Endothelial cell (in vitro differentiated cells): ENCODE data around the gene CYP4F8. TPM values are rescaled to one million over a fixed set of nuclear protein-coding genes. Genes with fewer than 3 reads are reported as not detected.

Source experiments
- DNase-seq: peaks from one replicate; pipeline ENCODE4 v3.0.0; 2021; ENCODE audit warnings: low spot score
- H3K27ac Mint-ChIP-seq: one replicate; pipeline ENCODE4 v1.8.0; 2021; ENCODE audit warnings: mixed read lengths, inconsistent platforms; ENCODE audit not compliant: unreplicated experiment
- H3K27me3 Mint-ChIP-seq: one replicate; pipeline ENCODE4 v1.8.0; 2021; ENCODE audit warnings: mild to moderate bottlenecking, moderate library complexity, mixed read lengths, inconsistent platforms; ENCODE audit not compliant: unreplicated experiment
- H3K36me3 Mint-ChIP-seq: one replicate; pipeline ENCODE4 v1.8.0; 2021; ENCODE audit warnings: mild to moderate bottlenecking, low read depth, mixed read lengths, inconsistent platforms; ENCODE audit not compliant: unreplicated experiment
- H3K4me1 Mint-ChIP-seq: one replicate; pipeline ENCODE4 v1.8.0; 2021; ENCODE audit warnings: mild to moderate bottlenecking, mixed read lengths, inconsistent platforms; ENCODE audit not compliant: unreplicated experiment
- H3K4me3 Mint-ChIP-seq: one replicate; pipeline ENCODE4 v1.8.0; 2021; ENCODE audit warnings: mild to moderate bottlenecking, mixed read lengths, inconsistent platforms; ENCODE audit not compliant: unreplicated experiment
- H3K9me3 Mint-ChIP-seq: one replicate; pipeline ENCODE4 v1.8.0; 2021; ENCODE audit warnings: mixed read lengths, inconsistent platforms; ENCODE audit not compliant: unreplicated experiment
- CTCF ChIP-seq: fragments of 200-600 bp; sonication (generic); IDR thresholded peaks from one replicate; pipeline ENCODE4 v1.5.0; 2021; ENCODE audit warnings: antibody characterized with exemption; ENCODE audit not compliant: unreplicated experiment
- total RNA-seq: library from RNA; stranded (reverse); fragmentation: NEBNext Ultra II Directional; extraction: Animal tissue kit (Norgen Biotek cat#: 25700); gene quantifications from one replicate; pipeline ENCODE4 v1.2.1, GENCODE V29; 2021; ENCODE audit not compliant: unreplicated experiment

Gene CYP4F8
- total RNA-seq, 1 donor from 2014 or later: not detected

DNA sequence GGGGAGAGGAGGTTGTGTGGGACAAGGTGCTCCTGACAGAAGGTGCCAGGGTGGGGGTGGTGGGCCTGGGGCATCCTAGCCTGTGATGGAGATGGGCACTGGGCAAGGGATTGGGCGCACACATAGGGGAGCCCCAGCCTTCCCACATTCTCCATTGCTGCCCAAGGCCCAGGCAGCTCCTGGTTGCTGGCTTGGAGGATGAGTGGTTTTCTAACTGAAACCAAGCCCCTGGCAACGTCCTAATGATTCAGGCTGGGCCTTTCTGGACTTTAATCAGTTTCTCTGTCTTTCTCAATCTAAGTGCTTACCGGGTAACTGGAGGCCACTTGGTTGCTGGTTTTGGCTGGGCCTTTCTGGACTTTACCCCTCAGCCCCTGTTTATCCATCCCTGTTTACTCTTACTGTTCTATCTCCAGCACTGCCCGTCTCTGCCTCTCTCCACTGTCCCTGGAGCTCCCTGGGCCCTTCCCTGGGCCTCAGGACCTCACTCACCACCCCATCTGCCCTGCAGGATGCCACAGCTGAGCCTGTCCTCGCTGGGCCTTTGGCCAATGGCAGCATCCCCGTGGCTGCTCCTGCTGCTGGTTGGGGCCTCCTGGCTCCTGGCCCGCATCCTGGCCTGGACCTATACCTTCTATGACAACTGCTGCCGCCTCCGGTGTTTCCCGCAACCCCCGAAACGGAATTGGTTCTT lies 26.0 kb downstream of the CYP4F8 start:
- Mint-ChIP-seq H3K9me3 (peaks cover 48% of the 10 kb centered on the region), H3K4me3 (no peak overlapping the region), H3K27ac (no peak overlapping the region), H3K4me1 (no peaks in the 10 kb centered on the region), H3K36me3 (peaks cover 31% of the 10 kb centered on the region), H3K27me3 (peaks cover 23% of the 10 kb centered on the region)
- TF ChIP-seq CTCF: no peak
- DNase-seq: no peak

DNA sequence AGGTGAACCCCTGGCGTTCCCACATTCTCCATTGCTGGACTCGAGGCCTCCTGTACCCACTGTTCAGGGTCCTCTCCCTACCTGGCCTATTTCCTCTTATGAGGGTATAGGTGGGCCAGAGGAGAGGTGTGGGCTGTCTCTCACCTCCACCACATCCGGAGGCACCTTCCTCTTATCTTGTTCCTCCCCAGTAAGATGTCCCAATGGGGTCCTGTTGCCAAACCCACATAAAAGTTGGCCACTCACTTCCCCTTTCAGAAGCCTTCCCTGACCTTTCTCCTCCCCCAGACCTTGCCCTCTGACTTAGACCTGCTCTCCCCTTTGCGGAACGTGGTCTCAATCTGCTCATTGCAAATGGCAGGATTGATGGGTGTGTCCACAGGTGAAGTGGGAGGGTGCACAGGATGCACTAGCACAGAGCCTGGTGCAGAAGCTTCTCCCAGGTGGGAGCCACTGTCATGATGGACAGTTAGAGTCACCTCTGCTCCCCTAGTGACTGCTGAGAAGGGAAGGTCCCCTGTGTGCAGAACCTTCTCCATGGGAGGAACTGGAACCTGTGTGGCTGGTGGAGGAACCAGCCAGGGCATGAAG lies 27.0 kb downstream of the CYP4F8 start:
- no peaks in the 10 kb centered on the region for H3K4me1 Mint-ChIP-seq

GRCh38 chr19:15642807-15643206 lies 27.8 kb downstream of the CYP4F8 start:
- no peak overlapping the region for H3K4me3 Mint-ChIP-seq
- no peak overlapping the region for H3K27ac Mint-ChIP-seq
- no peaks in the 10 kb centered on the region for H3K4me1 Mint-ChIP-seq
- DNase-seq: no peak
- no peak for TF ChIP-seq CTCF
- H3K36me3 Mint-ChIP-seq: peaks cover 32% of the 10 kb centered on the region
- peaks cover 24% of the 10 kb centered on the region for H3K27me3 Mint-ChIP-seq
- peaks cover 54% of the 10 kb centered on the region for H3K9me3 Mint-ChIP-seq

More for the DNA sequence above, 27.0 kb downstream of the CYP4F8 start:
- Mint-ChIP-seq H3K27me3 (peaks cover 24% of the 10 kb centered on the region), H3K27ac (no peak overlapping the region), H3K36me3 (peaks cover 32% of the 10 kb centered on the region), H3K9me3 (peaks cover 55% of the 10 kb centered on the region), H3K4me3 (no peak overlapping the region)
- DNase-seq: no peak
- no peak for TF ChIP-seq CTCF

DNA sequence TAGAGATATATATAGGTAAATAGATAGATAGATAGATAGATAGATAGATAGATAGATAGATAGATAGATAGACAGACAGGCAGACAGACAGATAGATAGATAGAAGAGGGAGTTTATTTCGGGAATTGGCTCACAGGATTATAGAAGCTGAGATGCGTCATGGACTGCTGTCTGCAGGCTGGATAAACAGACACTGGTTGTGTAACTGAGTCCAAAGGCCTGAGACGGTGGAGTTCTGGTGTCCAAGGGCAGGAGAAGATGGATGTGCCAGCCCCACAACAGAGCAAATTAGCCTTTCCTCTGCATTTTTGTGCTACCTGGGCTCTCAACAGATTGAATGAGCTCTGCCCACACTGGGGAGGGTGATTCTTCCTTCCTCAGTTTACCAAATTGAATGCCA lies 28.4 kb downstream of the CYP4F8 start:
- peaks cover 32% of the 10 kb centered on the region for H3K36me3 Mint-ChIP-seq

More for the DNA sequence above, 28.4 kb downstream of the CYP4F8 start:
- no peak overlapping the region for H3K4me3 Mint-ChIP-seq
- no peaks in the 10 kb centered on the region for H3K4me1 Mint-ChIP-seq
- peaks cover 52% of the 10 kb centered on the region for H3K9me3 Mint-ChIP-seq
- no peak for TF ChIP-seq CTCF
- DNase-seq: no peak
- peaks cover 24% of the 10 kb centered on the region for H3K27me3 Mint-ChIP-seq
- H3K27ac Mint-ChIP-seq: no peak overlapping the region
